IPS DF 4.7 (cell line): Measurements from ENCODE around the gene COBL.

Experiments used
- DNase-seq: peaks from one replicate; pipeline ENCODE4 v3.0.0-alpha.2; 2013; ENCODE audit warnings: low spot score; ENCODE audit errors: extremely low read depth

The COBL gene

GRCh38 chr7:51255536-51256208 lies 60.9 kb downstream of the COBL start:
- no peak for DNase-seq

DNA sequence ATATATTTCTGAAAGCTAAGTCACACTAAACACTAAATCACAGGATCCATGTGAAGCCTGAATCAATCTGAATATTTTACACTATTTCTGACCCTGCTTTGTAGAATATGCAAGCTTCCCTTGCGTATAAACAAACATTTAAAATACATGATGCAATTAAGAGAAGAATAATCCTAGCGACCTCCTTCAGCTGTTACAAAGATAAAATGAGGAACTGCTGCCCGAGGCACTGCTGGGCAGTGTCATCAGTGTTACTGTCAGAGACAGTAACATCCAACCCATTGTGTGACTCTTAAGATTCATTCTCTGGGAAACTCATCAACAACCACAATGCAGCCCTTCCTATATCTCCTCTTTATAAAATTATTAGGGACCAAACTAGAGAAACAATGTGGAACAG lies 61.6 kb downstream of the COBL start:
- no peak for DNase-seq

GRCh38 chr7:51253157-51253556 lies 63.5 kb downstream of the COBL start:
- DNase-seq = no peak

- DNase-seq = no peak
Measured at GRCh38 chr7:51251290-51251689, 65.3 kb downstream of the COBL start.

DNA sequence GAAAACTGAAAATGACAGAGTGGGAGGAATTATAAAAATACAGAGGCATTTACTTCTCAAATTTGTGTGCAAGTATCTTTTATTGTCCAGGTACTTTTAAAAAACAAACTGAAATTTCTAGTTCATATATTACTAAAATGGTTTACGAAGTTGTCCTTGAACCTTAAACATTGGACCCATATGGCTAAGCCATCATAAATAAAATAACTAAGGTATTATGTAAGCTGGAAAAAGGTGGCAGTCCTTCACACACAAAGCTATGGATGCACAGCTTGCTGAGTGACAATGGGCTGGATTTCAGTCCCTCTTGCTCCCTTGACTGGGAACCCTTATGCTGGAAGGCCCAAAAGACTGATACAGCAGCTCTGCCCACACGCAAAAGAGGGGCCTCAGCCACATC lies 66.1 kb downstream of the COBL start:
- DNase-seq = no peak

GRCh38 chr7:51249991-51250390 lies 66.6 kb downstream of the COBL start:
- DNase-seq = no peak

GRCh38 chr7:51249187-51249945 lies 67.2 kb downstream of the COBL start:
- DNase-seq = no peak

GRCh38 chr7:51246258-51247245 lies 70.1 kb downstream of the COBL start:
- DNase-seq = no peak

GRCh38 chr7:51244885-51245284 lies 71.7 kb downstream of the COBL start:
- DNase-seq = no peak

DNA sequence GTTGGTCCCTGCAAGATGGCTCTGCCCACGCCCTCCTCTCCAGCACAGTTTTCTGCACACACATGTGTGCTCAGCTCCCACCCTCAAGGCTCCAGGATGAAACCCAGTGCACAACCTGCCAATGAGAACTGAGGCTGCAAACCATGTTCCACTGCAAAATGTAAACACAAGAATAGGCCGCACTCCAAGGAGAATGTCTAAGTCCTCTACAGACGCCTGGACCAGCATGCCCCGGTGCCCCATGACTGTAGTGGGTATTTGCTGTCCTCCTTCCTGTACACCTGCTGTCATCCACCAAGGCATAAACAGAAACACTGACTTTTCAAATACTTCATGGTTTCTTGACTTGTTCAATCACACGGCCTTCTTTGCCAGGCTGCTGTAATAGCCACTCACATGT lies 72.6 kb downstream of the COBL start:
- no peak for DNase-seq

GRCh38 chr7:51243631-51244030 lies 73.0 kb downstream of the COBL start:
- no peak for DNase-seq

DNA sequence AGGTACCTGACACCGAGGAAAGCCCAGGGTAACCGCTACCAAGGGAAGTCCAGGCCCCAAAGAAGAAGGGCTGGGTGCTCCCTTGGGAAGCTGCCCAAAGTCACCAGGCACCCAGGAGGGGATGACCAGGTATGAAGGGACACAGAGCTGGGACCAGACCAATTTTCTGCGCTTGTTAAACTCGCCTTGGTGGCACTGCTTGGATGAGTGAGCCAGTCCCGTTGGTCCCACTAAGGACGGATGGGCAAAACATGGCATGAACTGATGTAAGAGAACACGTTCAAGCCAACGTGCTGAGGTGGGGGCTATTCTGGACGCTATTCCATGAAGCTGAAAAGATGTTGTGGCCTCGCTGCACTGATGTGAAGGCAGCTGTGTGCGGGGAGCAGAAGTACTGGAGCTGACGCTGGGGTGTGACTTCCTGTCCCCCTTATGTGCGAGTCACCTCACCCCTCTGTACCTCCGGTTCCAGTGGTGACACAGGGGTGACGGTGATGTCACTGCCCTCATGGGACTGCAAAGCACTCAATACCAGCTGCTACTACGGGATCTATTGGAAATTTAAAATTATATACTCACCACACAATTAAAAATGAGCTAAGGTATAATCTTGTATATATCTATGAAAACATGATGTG lies 73.6 kb downstream of the COBL start:
- no peak for DNase-seq

DNA sequence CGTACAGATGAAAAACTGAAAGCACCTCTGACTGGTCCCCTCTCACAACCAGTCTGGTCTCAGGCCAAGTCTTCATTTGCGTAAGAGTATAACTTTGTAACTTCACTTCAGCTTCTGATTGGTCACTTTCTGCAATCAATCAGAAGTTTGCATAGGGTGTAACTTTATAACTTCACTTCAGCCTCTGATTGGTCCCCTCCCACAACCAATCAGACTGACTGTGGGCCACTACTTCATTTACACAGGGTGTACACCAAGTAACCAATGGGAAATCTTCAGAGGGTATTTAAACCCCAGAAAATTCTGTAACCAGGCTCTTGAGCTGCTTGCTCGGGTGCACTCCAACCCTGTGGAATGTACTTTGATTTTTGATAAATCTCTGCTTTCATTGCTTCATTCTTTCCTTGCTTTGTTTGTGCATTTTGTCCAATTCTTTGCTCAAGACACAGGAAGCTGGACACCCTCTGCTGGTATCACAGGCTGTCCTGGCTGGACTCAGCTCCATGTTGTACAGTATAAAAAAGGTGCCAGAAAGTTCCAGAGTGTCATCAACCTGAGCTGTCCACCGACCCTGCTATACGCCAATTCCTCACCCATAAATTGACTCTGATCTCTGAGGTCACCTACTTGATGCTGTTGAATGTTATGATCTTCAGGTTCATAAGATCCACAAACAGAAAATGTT lies 74.5 kb downstream of the COBL start:
- DNase-seq = no peak

- no peak for DNase-seq
Measured at GRCh38 chr7:51240868-51241267, 75.7 kb downstream of the COBL start.

DNA sequence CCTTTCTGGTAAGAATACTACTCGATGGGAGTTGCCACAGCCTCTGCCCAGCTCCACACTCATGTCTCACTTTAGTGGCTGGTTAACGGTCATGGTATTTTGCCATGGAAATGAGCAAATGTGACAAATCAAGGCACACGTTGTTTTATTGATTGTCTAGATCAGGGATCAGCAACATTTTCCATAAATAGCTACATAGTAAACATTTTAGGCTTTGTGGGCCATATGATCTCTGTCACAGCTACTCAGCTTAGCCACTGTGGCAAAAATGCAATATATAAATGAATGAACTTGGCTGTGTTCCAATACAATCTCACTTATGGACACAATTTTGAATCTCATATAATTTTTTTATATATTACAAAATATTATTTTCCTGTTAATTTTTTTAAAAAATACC lies 76.9 kb downstream of the COBL start:
- no peak for DNase-seq

DNA sequence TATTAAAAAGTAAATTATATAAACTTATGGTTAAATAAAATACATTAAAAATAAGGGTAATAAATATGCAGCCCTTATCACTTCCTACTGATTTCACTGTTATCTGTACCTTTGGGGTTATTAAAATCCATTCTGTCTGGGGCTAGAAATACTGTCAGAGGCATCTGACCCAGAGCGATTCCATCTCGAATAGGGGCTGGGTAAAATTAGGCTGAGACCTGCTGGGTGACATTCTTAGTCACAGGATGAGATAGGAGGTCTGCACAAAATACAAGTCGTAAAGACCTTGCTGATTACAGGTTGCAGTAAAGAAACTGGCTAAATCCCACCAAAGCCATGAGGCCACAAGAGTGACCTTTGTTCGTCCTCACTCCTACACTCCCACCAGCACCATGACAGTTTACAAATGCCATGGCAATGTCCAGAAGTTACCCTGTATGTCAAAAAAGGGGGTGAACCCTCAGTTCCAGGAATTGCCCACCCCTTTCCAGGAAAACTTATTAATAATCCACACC lies 77.6 kb downstream of the COBL start:
- DNase-seq = no peak

- DNase-seq = no peak
Measured at GRCh38 chr7:51237446-51238133, 79.0 kb downstream of the COBL start.

- DNase-seq = no peak
Measured at GRCh38 chr7:51236470-51237132, 80.0 kb downstream of the COBL start.

- DNase-seq = no peak
Measured at GRCh38 chr7:51235593-51236313, 80.9 kb downstream of the COBL start.
